ENCODE data around the gene HS3ST3B1. TPM values are rescaled to one million over a fixed set of nuclear protein-coding genes. Genes with fewer than 3 reads are reported as not detected.

HS3ST3B1 gene
- total RNA-seq, 4 donors from 2014 or later, result 2.5 to 5.5 (median 3.3) TPM

DNA sequence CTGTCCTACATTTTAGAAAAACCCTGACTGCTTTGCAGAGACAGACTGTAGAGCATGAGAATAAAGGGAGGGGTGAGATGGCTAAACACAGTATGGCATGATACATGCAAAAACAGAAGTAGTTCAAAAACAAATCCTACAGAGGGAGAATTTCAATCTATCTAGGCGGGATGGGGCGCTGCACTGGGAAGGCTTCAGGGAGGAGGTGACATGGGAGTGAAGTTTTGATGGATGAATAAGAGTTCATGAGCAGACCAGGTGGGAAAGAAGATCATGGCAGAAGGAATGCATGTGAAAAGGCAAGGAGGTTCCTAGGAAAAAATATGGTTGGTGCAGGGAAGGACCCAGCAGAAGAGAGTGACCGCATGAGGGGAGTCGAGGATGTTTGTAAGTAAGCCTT is 19.2 kb downstream of the HS3ST3B1 start:
- TF ChIP-seq EP300 (IDR thresholded peaks at IDR 0.05), result no peak
- TF ChIP-seq POLR2A (IDR thresholded peaks at IDR 0.05; ENCODE audit: low read depth), result no peak
- no peak for TF ChIP-seq POLR2AphosphoS5 (IDR thresholded peaks at IDR 0.05)
- TF ChIP-seq, protein P1, sequence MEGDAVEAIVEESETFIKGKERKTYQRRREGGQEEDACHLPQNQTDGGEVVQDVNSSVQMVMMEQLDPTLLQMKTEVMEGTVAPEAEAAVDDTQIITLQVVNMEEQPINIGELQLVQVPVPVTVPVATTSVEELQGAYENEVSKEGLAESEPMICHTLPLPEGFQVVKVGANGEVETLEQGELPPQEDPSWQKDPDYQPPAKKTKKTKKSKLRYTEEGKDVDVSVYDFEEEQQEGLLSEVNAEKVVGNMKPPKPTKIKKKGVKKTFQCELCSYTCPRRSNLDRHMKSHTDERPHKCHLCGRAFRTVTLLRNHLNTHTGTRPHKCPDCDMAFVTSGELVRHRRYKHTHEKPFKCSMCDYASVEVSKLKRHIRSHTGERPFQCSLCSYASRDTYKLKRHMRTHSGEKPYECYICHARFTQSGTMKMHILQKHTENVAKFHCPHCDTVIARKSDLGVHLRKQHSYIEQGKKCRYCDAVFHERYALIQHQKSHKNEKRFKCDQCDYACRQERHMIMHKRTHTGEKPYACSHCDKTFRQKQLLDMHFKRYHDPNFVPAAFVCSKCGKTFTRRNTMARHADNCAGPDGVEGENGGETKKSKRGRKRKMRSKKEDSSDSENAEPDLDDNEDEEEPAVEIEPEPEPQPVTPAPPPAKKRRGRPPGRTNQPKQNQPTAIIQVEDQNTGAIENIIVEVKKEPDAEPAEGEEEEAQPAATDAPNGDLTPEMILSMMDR (IDR thresholded peaks at IDR 0.05), result no peak
- DNase-seq (ENCODE audit: extremely low spot score), result no peak
- Histone ChIP-seq H3K9me3 (no peaks in the 10 kb centered on the region), H3K36me3 (no peaks in the 10 kb centered on the region), H3K4me3 (no peak overlapping the region), H3K27ac (replicated peaks in 1 of 4) (no peak overlapping the region), H3K27me3 (peaks cover 0 to 47% (median 0%) of the 10 kb centered on the region in 4 donors), H3K4me1 (no peaks in the 10 kb centered on the region)
- 74% methylated on average over 4 of the region's 4 CpGs for WGBS
- intact Hi-C loops (cut with DNase I), result no loop called here

DNA sequence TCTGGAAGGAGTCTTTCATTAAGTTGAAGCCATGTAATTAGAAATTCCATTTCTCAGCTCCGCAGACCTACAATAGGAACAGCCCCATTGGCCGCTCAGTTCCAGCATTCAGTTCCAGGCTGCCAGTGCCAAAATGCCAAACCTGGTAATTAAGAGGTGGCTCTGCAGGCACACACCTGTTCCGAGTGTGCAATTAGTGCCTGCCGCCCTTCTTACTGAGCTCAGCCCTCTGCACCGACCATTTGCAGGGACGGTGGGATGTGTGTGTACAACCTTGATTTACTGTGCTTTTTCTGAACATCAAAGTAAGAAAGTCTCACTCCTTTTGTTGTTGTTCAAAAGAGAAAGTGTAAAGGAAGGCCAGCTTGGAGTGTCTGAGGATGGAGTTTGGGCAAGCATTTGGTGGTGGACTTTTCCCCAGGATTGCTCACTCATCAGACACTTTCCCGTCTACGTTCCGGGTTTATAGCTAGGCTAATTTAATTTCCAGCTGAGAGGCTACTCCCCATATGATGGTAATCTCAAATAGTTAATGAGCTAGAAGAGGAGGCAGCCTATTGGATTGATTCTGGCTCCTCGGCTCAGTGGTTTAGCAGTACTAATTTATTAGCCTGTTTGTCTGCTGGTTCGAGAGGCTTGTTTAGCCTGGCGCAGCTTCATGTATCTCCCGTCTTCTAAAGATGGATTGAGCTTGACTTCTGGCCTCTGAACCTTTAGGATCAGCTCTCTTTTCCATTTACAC is 20.0 kb downstream of the HS3ST3B1 start:
- TF ChIP-seq, protein P1 (IDR thresholded peaks at IDR 0.05), result no peak
- TF ChIP-seq EP300 (IDR thresholded peaks at IDR 0.05), result no peak
- TF ChIP-seq POLR2AphosphoS5 (IDR thresholded peaks at IDR 0.05), result no peak
- no peak for TF ChIP-seq POLR2A (IDR thresholded peaks at IDR 0.05; ENCODE audit: low read depth)
- 71% methylated on average over 13 of the region's 13 CpGs for WGBS
- Histone ChIP-seq H3K27me3 (peaks cover 0 to 46% (median 0%) of the 10 kb centered on the region in 4 donors), H3K36me3 (no peaks in the 10 kb centered on the region), H3K27ac (replicated peaks in 1 of 4) (no peak overlapping the region), H3K4me3 (no peak overlapping the region), H3K4me1 (no peaks in the 10 kb centered on the region), H3K9me3 (no peaks in the 10 kb centered on the region)
- intact Hi-C loops (cut with DNase I), result no loop called here
- no peak for DNase-seq (ENCODE audit: extremely low spot score)

DNA sequence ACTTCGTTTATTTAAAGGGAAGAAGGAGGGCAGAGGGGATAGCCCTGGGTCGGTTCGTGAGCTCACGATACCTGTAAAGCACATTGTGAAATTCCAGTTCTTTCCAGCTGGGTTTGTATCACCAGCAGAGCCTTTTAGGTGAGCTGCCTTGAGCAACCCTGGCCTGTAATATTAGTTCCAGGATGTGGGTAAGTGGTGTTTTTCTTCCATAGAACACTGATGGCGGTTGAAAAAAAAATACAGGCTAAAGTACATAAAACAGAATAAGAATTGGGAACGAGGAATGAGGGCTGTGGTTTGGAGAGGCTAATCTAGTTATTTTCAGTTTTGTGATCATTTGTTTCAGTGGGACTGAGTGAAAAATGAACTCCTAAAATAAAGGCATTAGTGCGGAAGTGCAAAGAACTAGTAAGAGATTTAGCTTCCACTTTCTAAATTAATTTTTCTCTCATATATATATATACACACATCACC is 20.6 kb downstream of the HS3ST3B1 start:
- 67% methylated on average over 7 of the region's 7 CpGs for WGBS
- H3K4me1 ChIP-seq, result no peaks in the 10 kb centered on the region
- H3K27ac ChIP-seq (replicated peaks in 1 of 4), result no peak overlapping the region
- no peak for TF ChIP-seq POLR2AphosphoS5 (IDR thresholded peaks at IDR 0.05)
- no peak for TF ChIP-seq EP300 (IDR thresholded peaks at IDR 0.05)
- TF ChIP-seq, protein P1 (IDR thresholded peaks at IDR 0.05), result no peak
- intact Hi-C loops (cut with DNase I), result no loop called here
- peaks cover 0 to 53% (median 0%) of the 10 kb centered on the region in 4 donors for H3K27me3 ChIP-seq
- no peaks in the 10 kb centered on the region for H3K9me3 ChIP-seq
- DNase-seq (ENCODE audit: extremely low spot score), result no peak
- H3K36me3 ChIP-seq, result no peaks in the 10 kb centered on the region
- H3K4me3 ChIP-seq, result no peak overlapping the region

DNA sequence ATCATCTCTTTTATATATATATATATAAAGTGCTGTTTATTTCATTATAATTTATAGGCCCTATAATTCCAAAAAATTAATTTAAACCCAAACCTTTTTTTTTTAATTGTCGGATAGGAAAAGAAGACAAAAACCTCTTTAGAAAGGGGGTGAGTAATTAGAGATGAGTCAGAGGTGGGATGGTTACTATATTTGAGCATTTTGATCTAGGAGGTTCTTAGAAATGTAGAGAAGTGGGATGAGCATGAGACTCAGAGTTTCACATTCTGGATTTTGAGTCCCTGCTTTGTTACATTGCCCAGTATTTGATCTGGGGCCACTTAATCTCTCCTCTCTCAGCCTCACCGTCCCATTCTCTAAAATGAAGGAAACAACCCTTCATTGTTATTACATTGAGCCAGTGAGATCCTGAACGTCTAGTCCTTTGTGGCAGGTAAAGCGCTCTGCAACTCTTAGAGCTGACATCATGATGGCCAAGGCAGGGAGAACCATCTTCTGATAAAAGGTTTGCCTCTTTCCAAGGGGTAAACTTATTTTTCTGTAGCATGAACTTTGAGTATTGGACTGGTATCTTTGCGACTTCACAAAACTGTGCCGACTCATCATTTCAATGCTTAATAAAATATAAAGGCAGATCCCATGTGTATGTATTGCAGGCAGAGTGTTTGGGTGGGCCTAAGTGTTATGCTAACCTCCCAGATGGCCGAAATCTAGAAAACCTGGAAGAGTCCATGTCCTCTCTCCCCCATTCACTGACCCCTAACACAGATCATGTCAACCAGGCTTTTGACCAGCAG is 21.3 kb downstream of the HS3ST3B1 start:
- DNase-seq (ENCODE audit: extremely low spot score), result no peak
- Histone ChIP-seq H3K27me3 (peaks cover 0 to 53% (median 0%) of the 10 kb centered on the region in 4 donors), H3K36me3 (no peaks in the 10 kb centered on the region), H3K9me3 (no peaks in the 10 kb centered on the region), H3K27ac (replicated peaks in 1 of 4) (no peak overlapping the region), H3K4me1 (no peaks in the 10 kb centered on the region), H3K4me3 (no peak overlapping the region)
- intact Hi-C loops (cut with DNase I), result no loop called here
- WGBS, result 92% methylated on average over 7 of the region's 7 CpGs
- TF ChIP-seq EP300 (IDR thresholded peaks at IDR 0.05) (no peak), POLR2A (IDR thresholded peaks at IDR 0.05; ENCODE audit: low read depth) (no peak), POLR2AphosphoS5 (IDR thresholded peaks at IDR 0.05) (no peak)
- TF ChIP-seq, protein P1 (IDR thresholded peaks at IDR 0.05), result no peak

All from esophagus muscularis mucosa (tissue), 4 donors.